Heart left ventricle (tissue), 13 donors: Measurements from ENCODE around the gene LRRC73.

Source experiments
- CTCF ChIP-seq, 12 donors: fragments of 200-600 bp; sonication (generic) in 4 of 12; IDR thresholded peaks; one replicate each; pipeline versions ENCODE4 v1.5.0 to v1.8.0; 2018 to 2022; ENCODE audit warnings: antibody characterized with exemption in 12 of 12, mild to moderate bottlenecking in 5 of 12
- POLR2A ChIP-seq, 2 donors: fragments of 450-650 bp; IDR thresholded peaks; one replicate each; pipeline ENCODE4 v1.6.1; 2017; ENCODE audit warnings: antibody characterized with exemption in 2 of 2, mild to moderate bottlenecking in 2 of 2, moderate library complexity in 2 of 2
- donor health status: ischemic (EF 13 %, LVEDD 7.1; RV severe dilation, severe dysfunction).
- donor health status: DM: no; HTN: yes; CAD: no.
- donor health status: DM: no; HTN: no; CAD: no.
- donor health status: ischemic (EF 25% LVEDD 6.9; RV normal size, moderate dysfunction).
- donor health status: ischemic (EF 25% LVEDD 5.7; RV mildly dilated, moderate dysfunction).
- donor health status: ischemic (EF 35%, LVEDD 5.7; RV mildly dilated, moderate dysfunction).
- donor health status: nonischemic (EF 11% LVEDD 7.7; RV severe dilation, severe dysfunction).
- donor health status: DM: yes; HTN: yes; CAD: no.
- donor health status: PGD.
- donor health status: ischemic (EF 29% LVEDD 5.4; RV normal size, mild dysfunction).
- donor health status: nonischemic (EF 23%, LVEDD 6.1; RV moderate dilation, normal function).

- TF ChIP-seq CTCF (IDR thresholded peaks at IDR 0.05) (no peak), POLR2A (IDR thresholded peaks at IDR 0.05) (no peak)
Observed at GRCh38 chr6:43532201-43532600, 22.1 kb upstream of the LRRC73 start.
